Measurements from ENCODE around the gene SNED1. TPM values are rescaled to one million over a fixed set of nuclear protein-coding genes. Genes with fewer than 3 reads are reported as not detected.

SNED1 gene
- polyA plus RNA-seq, 2 of the 4 experiments (the other 2 are of a cell fraction), result 0.15 to 0.21 TPM

- DNase-seq (ENCODE audit: low read depth in 1 of 2, low spot score in 1 of 2) (no peak), ATAC-seq (no peak; a peak in 1 of 6 replicates), FAIRE-seq (no peak)
- Histone ChIP-seq H3K4me1 (no peaks in the 10 kb centered on the region), H3K27ac (no peak overlapping the region), H3K4me3 (no peak overlapping the region), H3K9me3 (no peaks in the 10 kb centered on the region), H3K4me2 (no peak overlapping the region)
- WGBS (ENCODE audit: missing lambda C conversion rate), result 72% methylated on average over 8 of the region's 9 CpGs
- POLR2A ChIA-PET, result no interaction called here
- CTCF ChIA-PET, result interaction anchor here (0.6 kb wide), 1 partner anchor 825 kb away, joined by 4 read pairs; no protein-coding TSS in a partner anchor
- no peak for TF ChIP-seq CEBPB (IDR thresholded peaks at IDR 0.05)
- TF ChIP-seq HES2 (IDR thresholded peaks at IDR 0.05), result no peak
- TF ChIP-seq CHD4 (IDR thresholded peaks at IDR 0.05; ENCODE audit: borderline replicate concordance), result no peak
- no peak for TF ChIP-seq POLR2A (IDR thresholded peaks at IDR 0.05; ENCODE audit: low read length)
- TF ChIP-seq NR3C1 (IDR thresholded peaks at IDR 0.05), result no peak
- TF ChIP-seq RAD21 (conservative IDR thresholded peaks at IDR 0.05 in 1 of 2, IDR thresholded peaks at IDR 0.05 in 1 of 2), result no peak
- TF ChIP-seq EP300 (IDR thresholded peaks at IDR 0.05), result no peak
- TF ChIP-seq, protein P1, sequence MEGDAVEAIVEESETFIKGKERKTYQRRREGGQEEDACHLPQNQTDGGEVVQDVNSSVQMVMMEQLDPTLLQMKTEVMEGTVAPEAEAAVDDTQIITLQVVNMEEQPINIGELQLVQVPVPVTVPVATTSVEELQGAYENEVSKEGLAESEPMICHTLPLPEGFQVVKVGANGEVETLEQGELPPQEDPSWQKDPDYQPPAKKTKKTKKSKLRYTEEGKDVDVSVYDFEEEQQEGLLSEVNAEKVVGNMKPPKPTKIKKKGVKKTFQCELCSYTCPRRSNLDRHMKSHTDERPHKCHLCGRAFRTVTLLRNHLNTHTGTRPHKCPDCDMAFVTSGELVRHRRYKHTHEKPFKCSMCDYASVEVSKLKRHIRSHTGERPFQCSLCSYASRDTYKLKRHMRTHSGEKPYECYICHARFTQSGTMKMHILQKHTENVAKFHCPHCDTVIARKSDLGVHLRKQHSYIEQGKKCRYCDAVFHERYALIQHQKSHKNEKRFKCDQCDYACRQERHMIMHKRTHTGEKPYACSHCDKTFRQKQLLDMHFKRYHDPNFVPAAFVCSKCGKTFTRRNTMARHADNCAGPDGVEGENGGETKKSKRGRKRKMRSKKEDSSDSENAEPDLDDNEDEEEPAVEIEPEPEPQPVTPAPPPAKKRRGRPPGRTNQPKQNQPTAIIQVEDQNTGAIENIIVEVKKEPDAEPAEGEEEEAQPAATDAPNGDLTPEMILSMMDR (IDR thresholded peaks at IDR 0.05), result no peak
- no peak for TF ChIP-seq TP53 (CRISPR knock-in tag; IDR thresholded peaks at IDR 0.05)
- no peak for TF ChIP-seq TFCP2L1 (CRISPR knock-in tag; IDR thresholded peaks at IDR 0.05)
- no peak for TF ChIP-seq RNF2 (IDR thresholded peaks at IDR 0.05; ENCODE audit: borderline replicate concordance, low read depth)
- no peak for TF ChIP-seq FOSB (CRISPR knock-in tag; IDR thresholded peaks at IDR 0.05)
- no peak for TF ChIP-seq NFE2L2 (conservative IDR thresholded peaks at IDR 0.05; ENCODE audit: low read length)
These were observed 39.1 kb downstream of the SNED1 start for GRCh38 chr2:241037498-241037897.

DNA sequence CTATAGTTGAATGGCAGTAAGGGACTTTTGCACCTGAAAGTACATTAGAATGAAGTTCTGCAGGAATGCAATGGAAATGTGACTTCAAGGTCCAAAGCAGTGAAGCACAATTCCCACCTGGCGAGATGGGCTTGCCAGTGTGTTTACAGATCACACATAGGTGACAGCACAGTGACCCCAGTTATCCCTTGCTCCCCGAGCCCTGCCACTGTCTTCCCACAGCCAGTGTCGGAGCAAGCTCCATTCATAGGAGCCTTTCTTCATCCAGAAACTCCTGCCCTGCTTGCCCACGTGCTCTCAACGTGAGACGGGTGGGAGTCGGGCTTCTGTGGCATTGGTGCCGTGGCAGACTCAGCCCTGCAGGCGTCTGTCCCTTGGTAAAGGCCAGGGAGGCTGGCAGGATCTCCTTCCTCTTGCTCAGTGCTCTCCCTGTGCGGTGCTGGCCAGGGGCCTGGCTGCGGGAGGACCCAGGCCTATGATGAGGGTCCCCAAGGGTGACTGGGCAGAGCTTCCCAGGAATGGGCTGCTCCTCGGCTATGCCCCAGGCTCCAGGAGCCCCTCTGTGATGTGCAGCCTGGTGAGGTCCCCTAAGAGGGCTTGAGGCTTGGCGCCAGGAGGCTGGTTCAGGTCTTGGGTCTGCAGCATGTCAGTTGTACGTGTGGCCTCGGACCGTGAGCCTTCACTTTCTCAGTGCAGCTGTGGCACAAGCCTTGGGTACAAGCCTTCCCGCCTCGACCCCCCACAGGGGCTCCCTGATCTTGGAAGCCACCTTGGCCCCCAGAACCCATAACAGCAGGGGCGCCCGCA is 40.2 kb downstream of the SNED1 start:
- no peak for FAIRE-seq
- DNase-seq (ENCODE audit: low read depth in 1 of 2, low spot score in 1 of 2), result no peak
- H3K9me3 ChIP-seq, result no peaks in the 10 kb centered on the region
- ATAC-seq, result peak in 1 of 2 experiments; percentile 24; a peak in 1 of 6 replicates
- H3K4me2 ChIP-seq, result no peak overlapping the region
- H3K27ac ChIP-seq, result no peak overlapping the region
- H3K4me1 ChIP-seq, result no peaks in the 10 kb centered on the region
- POLR2A ChIA-PET, result no interaction called here
- CTCF ChIA-PET, result interaction anchor here (0.6 to 0.9 kb wide), 2 partner anchors 124 to 824 kb away, joined by 3 to 4 read pairs; no protein-coding TSS in a partner anchor
- 51% methylated on average over 17 of the region's 20 CpGs for WGBS (ENCODE audit: missing lambda C conversion rate)
- TF ChIP-seq MYC (IDR thresholded peaks at IDR 0.05; ENCODE audit: borderline replicate concordance, low read length) (no peak), HDAC2 (IDR thresholded peaks at IDR 0.05) (no peak), EHF (CRISPR knock-in tag; IDR thresholded peaks at IDR 0.05) (no peak), HOXB13 (CRISPR knock-in tag; IDR thresholded peaks at IDR 0.05; ENCODE audit: low read depth) (no peak), ZNF302 (CRISPR knock-in tag; IDR thresholded peaks at IDR 0.05) (no peak), NR3C1 (IDR thresholded peaks at IDR 0.05) (no peak), HOXB5 (CRISPR knock-in tag; IDR thresholded peaks at IDR 0.05) (no peak), KDM5A (IDR thresholded peaks at IDR 0.05) (no peak), RNF2 (IDR thresholded peaks at IDR 0.05; ENCODE audit: borderline replicate concordance, low read depth) (no peak)
- TF ChIP-seq, protein P2, sequence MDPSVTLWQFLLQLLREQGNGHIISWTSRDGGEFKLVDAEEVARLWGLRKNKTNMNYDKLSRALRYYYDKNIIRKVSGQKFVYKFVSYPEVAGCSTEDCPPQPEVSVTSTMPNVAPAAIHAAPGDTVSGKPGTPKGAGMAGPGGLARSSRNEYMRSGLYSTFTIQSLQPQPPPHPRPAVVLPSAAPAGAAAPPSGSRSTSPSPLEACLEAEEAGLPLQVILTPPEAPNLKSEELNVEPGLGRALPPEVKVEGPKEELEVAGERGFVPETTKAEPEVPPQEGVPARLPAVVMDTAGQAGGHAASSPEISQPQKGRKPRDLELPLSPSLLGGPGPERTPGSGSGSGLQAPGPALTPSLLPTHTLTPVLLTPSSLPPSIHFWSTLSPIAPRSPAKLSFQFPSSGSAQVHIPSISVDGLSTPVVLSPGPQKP (IDR thresholded peaks at IDR 0.05; ENCODE audit: low read depth, low read length), result no peak
- H3K4me3 ChIP-seq, result no peak overlapping the region
